GM15510 (cell line): Measurements from ENCODE around the gene SIRPB2.

Source experiments
- POLR2A ChIP-seq: IDR thresholded peaks from 3 replicates; pipeline ENCODE4 v1.6.1; 2011; ENCODE audit warnings: borderline replicate concordance; ENCODE audit not compliant: insufficient read length; ENCODE audit errors: extremely low read depth

SIRPB2 gene

DNA sequence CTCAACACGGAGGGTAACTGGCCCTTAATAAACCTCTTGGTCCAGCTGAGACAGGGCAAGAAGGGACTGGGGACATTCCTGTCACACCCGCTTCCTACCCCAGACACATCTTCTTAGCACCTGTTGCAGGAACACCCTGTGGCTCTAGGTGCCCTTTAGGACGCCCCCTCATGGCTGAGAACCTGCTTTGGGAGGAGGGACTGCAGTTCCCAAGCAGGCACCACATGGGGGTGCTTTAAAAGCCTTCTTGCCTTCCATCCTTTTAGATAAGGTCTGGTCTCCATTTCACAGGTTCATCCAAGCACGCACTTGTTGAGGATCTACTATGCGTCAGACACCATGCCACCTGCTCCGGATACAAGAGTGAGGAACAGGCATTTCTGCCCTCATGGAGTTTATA lies 51.2 kb downstream of the SIRPB2 start:
- TF ChIP-seq POLR2A: no peak

DNA sequence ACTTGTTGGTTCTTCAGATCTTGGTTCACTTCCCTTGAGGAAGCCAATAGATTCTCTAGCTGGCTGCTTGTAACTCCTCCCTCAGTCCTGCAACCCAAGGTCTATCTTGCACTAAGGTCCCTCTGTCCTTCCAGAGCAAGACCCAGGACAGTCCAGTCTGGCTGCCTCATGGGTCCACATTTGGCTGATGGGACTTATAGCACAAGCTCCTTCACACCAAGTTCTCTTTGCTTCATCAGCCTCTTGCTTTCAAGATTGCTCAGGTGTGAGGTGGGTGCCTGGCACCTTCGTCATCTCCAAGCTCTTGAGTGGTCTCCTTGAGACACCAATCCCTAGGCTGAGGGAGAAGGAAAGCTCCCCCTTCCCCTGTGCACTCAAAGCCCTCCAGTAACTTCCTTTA lies 52.9 kb downstream of the SIRPB2 start:
- TF ChIP-seq POLR2A: no peak

DNA sequence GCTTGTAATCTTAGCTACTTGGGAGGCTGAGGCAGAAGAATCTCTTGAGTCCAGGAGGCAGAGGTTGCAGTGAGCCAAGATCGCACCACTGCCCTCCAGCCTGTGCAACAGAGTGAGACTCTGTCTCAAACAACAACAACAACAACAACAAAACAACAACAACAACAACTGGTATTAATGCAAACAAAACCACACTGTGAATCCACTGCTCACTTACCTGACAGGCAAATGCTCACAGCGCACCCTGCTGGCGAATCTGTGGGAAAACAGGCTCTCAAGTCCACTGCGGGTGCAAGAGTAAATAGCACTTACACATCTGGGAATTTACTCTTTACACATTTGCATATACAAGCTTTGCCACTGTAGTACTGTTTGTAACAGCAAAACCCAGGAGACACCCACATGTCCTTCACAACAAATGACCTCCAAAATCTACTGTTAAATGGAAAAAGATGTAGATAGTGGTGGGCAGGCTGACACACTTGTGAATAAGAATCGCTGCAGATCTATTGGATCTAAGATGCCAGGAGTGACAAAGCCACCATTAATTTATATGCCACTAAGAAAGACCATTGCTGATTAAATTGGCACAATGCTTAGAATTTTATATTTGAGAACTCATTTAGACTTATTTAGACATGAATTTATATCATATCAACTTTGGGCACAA lies 53.9 kb downstream of the SIRPB2 start:
- no peak for TF ChIP-seq POLR2A

- TF ChIP-seq POLR2A: no peak
Measured at GRCh38 chr20:1436263-1436662, 55.0 kb downstream of the SIRPB2 start.

DNA sequence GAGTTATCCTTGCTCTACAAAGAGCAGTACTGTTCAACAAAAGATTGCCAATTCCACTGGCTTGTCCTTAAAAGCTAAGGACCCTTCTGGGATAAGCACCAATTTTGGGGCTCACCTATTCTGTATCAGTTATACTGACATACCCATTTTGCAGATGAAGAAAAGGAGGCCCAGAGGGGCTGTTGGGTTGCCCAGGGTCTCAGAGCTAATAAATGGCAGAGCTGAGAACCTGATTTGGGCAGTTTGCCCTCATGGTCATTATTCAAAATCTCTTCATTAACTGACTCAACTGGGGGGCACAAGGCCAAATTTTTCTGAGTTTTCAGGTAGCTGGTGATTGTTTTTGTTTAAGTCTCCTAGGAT lies 55.9 kb downstream of the SIRPB2 start:
- no peak for TF ChIP-seq POLR2A

DNA sequence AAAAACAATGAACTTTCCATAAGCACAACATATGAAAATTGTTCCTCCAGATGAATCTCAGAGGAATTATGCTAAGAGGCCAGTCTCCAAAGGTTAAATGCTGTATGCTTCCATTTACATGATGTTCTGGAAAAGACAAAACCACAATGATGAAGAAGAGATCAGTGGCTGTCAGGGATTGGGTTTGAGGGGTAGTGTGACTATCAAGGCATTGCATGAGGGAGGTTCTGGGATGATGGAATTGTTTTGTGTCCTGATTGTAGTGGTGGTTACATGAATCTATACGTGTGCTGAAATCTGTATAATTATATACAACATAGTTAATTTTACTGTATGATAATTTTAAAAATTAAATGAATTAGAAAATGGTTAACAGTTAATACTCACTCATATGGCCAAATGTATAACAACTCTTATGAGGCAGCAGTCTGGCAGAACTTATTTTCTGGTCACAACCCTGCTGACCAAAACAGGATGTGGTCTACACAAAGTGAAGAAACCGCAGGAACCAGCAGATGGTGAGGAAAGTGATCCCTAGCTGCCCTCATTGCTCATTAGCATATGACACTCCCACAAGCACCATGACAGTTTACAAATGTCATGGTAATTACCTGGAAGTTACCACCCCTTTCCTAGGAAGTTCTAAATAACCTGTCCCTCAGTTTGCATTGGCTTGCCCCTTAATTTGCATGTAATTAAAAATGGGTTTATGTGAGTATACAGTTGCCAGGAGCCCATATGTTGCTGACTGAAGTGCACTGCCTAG lies 56.5 kb downstream of the SIRPB2 start:
- TF ChIP-seq POLR2A: no peak

- TF ChIP-seq POLR2A: no peak
Measured at GRCh38 chr20:1431158-1431557, 60.1 kb downstream of the SIRPB2 start.

- no peak for TF ChIP-seq POLR2A
Measured at GRCh38 chr20:1430004-1430451, 61.2 kb downstream of the SIRPB2 start.

DNA sequence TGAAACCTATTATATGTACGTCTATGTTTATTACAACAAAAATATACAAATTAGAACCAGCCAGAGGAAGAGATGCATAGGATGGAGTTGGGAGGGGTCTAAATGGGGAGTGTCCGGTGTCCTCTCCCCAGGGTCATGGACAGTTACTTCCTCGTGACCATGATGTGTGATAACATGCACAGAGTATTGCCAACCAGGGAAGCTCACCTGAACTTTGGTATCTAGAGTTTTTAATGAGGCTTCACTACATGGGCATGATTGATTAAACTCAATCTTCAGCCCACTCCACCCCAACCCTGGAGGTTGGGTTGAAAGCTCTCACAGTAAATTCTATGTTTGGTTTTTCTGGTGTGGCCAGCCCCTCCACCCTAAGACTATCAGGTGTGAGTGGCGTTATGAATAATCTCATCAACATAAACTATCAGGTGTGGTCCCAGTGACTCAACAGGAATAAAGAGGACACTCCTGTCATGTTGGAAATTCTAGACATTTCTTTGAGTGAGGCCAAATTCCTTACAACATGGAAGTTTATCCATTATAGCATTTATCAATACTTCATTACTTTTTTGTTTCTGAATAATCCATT lies 62.0 kb downstream of the SIRPB2 start:
- TF ChIP-seq POLR2A: no peak

DNA sequence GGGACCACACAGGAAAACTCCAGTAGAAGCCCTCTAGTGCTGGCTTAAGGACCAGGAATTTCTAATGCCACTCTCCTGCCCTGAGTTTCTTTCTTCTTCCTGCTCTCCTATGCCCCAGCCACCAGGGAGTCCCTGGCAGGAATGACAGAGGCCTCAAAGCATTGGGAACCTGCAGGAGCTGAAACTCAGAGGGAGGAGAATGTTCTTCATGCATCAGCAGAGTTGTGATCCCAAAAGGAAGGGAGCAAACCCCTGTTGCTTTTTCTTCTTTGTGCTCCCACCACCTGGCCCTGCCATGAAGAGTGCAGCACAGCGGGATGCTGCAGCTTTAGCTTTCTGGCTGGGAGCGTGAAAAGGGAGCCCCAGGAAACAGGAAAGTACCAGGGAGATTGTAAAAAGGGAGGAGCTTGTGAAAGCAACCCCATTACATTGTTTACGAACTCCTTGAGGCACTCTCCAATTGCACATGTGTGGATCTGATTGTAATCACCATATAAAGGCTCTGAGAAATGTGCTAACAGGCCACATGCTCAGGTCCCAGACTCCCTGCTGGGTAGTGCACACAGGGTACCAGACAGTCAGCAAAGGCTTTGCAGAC lies 63.7 kb downstream of the SIRPB2 start:
- TF ChIP-seq POLR2A: no peak

- TF ChIP-seq POLR2A: no peak
Measured at GRCh38 chr20:1426231-1426849, 64.9 kb downstream of the SIRPB2 start.
